Ovary (tissue), 9 donors: ENCODE data around the gene RIC1. TPM values are rescaled to one million over a fixed set of nuclear protein-coding genes. Genes with fewer than 3 reads are reported as not detected.

Experiments used
- DNase-seq, 5 donors: peaks; one replicate each; pipeline ENCODE4 v3.0.0-alpha.2; 2019 to 2020
- H3K27ac ChIP-seq, 2 donors: fragments of 200-600 bp; one replicate each; pipeline versions ENCODE4 v1.5.1 to v1.8.0; 2019 to 2022
- H3K27me3 ChIP-seq: fragments of 200-600 bp; one replicate; pipeline ENCODE4 v1.8.0; 2022
- H3K36me3 ChIP-seq: fragments of 200-600 bp; sonication (generic); one replicate; pipeline ENCODE4 v1.5.1; 2019
- H3K4me1 ChIP-seq: one replicate; pipeline ENCODE4 v1.8.1; 2013; ENCODE audit warnings: mild to moderate bottlenecking, moderate library complexity; ENCODE audit not compliant: insufficient read depth
- H3K4me3 ChIP-seq: fragments of 200-600 bp; sonication (generic); one replicate; pipeline ENCODE4 v1.5.1; 2017
- H3K9me3 ChIP-seq, 2 donors: fragments of 200-600 bp in 1 of 2; sonication (generic) in 1 of 2; one replicate each; pipeline versions ENCODE4 v1.5.1 to v1.8.1; 2013 to 2019; ENCODE audit warnings: mild to moderate bottlenecking in 1 of 2, moderate library complexity in 1 of 2
- CTCF ChIP-seq, 3 donors: fragments of 450-650 bp in 2 of 3; fragments of 200-600 bp in 1 of 3; IDR thresholded peaks; one replicate each; pipeline versions ENCODE4 v1.5.1 to v1.8.0; 2016 to 2022; ENCODE audit warnings: antibody characterized with exemption in 3 of 3, mild to moderate bottlenecking in 1 of 3
- EP300 ChIP-seq: sonication (generic); formaldehyde crosslinking; IDR thresholded peaks from one replicate; pipeline ENCODE4 v1.6.1; 2017; ENCODE audit warnings: antibody characterized with exemption
- POLR2A ChIP-seq: fragments of 450-650 bp; IDR thresholded peaks from one replicate; pipeline ENCODE4 v1.6.1; 2017; ENCODE audit warnings: antibody characterized with exemption, mild to moderate bottlenecking, moderate library complexity
- WGBS, 3 donors: extraction: QIAGEN DNeasy Blood & Tissue Kit in 1 of 3; methylation state at CpG; one replicate each; pipeline versions ENCODE4 v1.1.5 to v1.1.7; 2013 to 2017; 5-methylcytosine and 5-hydroxymethylcytosine counted together
- intact Hi-C, 4 donors: fragments of 100-400 bp; cut with DNase I; formaldehyde crosslinking; loops; one replicate each; pipeline versions ENCODE4 v1.11.0 to v1.15.1; 2022 to 2023
- polyA plus RNA-seq, 2 donors: library from polyadenylated mRNA; stranded (reverse); fragments of 200-250 nt in 1 of 2; fragments of 350-450 nt in 1 of 2; fragmentation: Illumina TruSeq in 1 of 2; extraction: RNeasy Lipid Tissue Mini Kit (QIAGEN cat#74804) in 1 of 2; gene quantifications; one replicate each; pipeline ENCODE4 v1.2.3, GENCODE V29; 2013 to 2014
- total RNA-seq, 7 donors: library from RNA; depleted of rRNA in 2 of 7; stranded (reverse); fragments of >200 nt in 2 of 7; fragmentation: NEBNext Ultra II Directional in 3 of 7; extraction: Animal tissue kit (Norgen Biotek cat#: 25700) in 3 of 7; gene quantifications; one replicate each; pipeline versions ENCODE4 v1.1.0 to v1.2.4, GENCODE V29; 2016 to 2023
- donor health status: DM: no; HTN: no; CAD: no; lungs with moderate emphysema.
- donor health status: DM: no; HTN: no; CAD: no.
- donor health status: Bipolar disorder and iron deficiency.
- donor health status: DM: yes; HTN: yes; CAD: no.
- donor health status: DM: no; HTN: no; CAD: no.
- donor health status: DM: yes; HTN: yes; CAD: no.

The RIC1 gene
- total and polyA plus RNA-seq, 9 donors = 6.9 to 35.6 (median 18.0) TPM

- 78 to 88% (median 80%) methylated on average over 4 of the region's 4 CpGs for WGBS, 3 donors
- Histone ChIP-seq H3K9me3 (no peaks in the 10 kb centered on the region), H3K36me3 (no peaks in the 10 kb centered on the region), H3K27ac (no peak overlapping the region), H3K4me3 (no peak overlapping the region), H3K4me1 (peaks cover 2% of the 10 kb centered on the region), H3K27me3 (no peaks in the 10 kb centered on the region)
- TF ChIP-seq POLR2A (no peak), EP300 (no peak), CTCF (IDR thresholded peaks at IDR 0.05) (no peak)
- no peak for DNase-seq
- intact Hi-C loops = loop anchor here in 1 of 4 donors (2.0 kb wide), 1 partner anchor 56 kb away; no protein-coding TSS in a partner anchor
Observed at GRCh38 chr9:5800969-5801738, 172.2 kb downstream of the RIC1 start.

GRCh38 chr9:5801739-5802113 lies 172.8 kb downstream of the RIC1 start:
- no peaks in the 10 kb centered on the region for H3K36me3 ChIP-seq
- no peak for DNase-seq
- 80 to 91% (median 81%) methylated on average over 3 of the region's 3 CpGs for WGBS, 3 donors

GRCh38 chr9:5805478-5805877 lies 176.6 kb downstream of the RIC1 start:
- WGBS, 3 donors = 93 to 96% (median 95%) methylated on average over 3 of the region's 3 CpGs
- intact Hi-C loops = no loop called here

More at GRCh38 chr9:5801739-5802113, 172.8 kb downstream of the RIC1 start:
- Histone ChIP-seq H3K4me1 (peaks cover 2% of the 10 kb centered on the region), H3K27ac (no peak overlapping the region), H3K27me3 (no peaks in the 10 kb centered on the region), H3K9me3 (no peaks in the 10 kb centered on the region), H3K4me3 (no peak overlapping the region)
- intact Hi-C loops = loop anchor here in 1 of 4 donors (2.0 kb wide), 1 partner anchor 55 kb away; no protein-coding TSS in a partner anchor
- TF ChIP-seq POLR2A (no peak), CTCF (IDR thresholded peaks at IDR 0.05) (no peak), EP300 (no peak)

GRCh38 chr9:5811751-5812150 lies 182.8 kb downstream of the RIC1 start:
- DNase-seq = no peak
- intact Hi-C loops = loop anchor here in 1 of 4 donors (10.0 kb wide), 1 partner anchor 453 kb away; no protein-coding TSS in a partner anchor
- no peaks in the 10 kb centered on the region for H3K27me3 ChIP-seq
- no peak overlapping the region for H3K27ac ChIP-seq
- TF ChIP-seq EP300 = no peak
- no peak for TF ChIP-seq POLR2A
- TF ChIP-seq CTCF (IDR thresholded peaks at IDR 0.05) = no peak
- H3K4me1 ChIP-seq = peaks cover 2% of the 10 kb centered on the region
- H3K4me3 ChIP-seq = no peak overlapping the region
- no peaks in the 10 kb centered on the region for H3K36me3 ChIP-seq
- 91 to 98% (median 93%) methylated on average over 1 of the region's 1 CpG for WGBS, 3 donors
- H3K9me3 ChIP-seq = no peaks in the 10 kb centered on the region

More at GRCh38 chr9:5805478-5805877, 176.6 kb downstream of the RIC1 start:
- no peak overlapping the region for H3K4me3 ChIP-seq
- H3K36me3 ChIP-seq = no peaks in the 10 kb centered on the region
- no peaks in the 10 kb centered on the region for H3K9me3 ChIP-seq
- DNase-seq = no peak
- TF ChIP-seq CTCF (IDR thresholded peaks at IDR 0.05) (no peak), POLR2A (no peak), EP300 (no peak)
- peaks cover 3% of the 10 kb centered on the region for H3K4me1 ChIP-seq
- no peaks in the 10 kb centered on the region for H3K27me3 ChIP-seq
- H3K27ac ChIP-seq = no peak overlapping the region
